Measurements from ENCODE around the gene SLC6A6.

The SLC6A6 gene

DNA sequence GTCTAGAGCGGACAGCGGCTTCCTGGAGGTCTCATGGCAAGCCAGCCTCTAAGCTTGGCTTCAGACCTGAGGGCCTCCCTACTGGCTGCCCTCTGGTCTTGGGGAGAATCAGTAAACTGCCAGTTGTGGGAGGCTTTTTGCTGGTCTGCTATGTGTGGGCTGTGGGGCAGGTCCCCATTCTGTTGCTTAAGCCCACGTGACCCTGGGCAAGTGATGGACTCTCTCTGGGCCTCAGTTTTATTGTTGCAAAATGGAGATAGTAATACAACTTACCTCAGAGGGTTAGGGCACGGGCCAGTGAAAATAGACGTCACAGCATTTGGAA is 61.7 kb downstream of the SLC6A6 start:
- in situ Hi-C loops (cut with MboI; ENCODE audit: low sequenced_read_pairs) = loop anchor here (10.0 kb wide), 1 partner anchor 199 kb away; no protein-coding TSS in a partner anchor

DNA sequence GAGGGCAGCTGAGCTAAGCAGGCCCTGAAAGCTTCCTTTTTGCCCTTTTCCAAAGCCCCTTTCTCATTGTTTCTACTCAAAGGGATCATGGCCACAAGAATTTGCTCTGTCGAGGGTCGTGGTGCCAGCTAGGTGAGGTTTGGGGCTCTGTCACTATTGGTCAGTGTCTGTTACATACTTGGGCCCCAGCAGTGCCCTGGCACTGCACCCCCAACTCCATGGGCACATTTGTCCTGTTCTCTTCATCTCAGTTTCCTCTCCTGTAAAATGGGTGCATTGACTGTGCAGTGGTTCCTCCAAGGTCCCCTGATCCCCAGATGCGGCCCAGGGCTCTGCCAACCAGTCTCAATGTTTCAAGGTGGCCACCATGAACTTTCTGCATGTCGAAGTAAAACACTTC is 62.1 kb downstream of the SLC6A6 start:
- in situ Hi-C loops (cut with MboI; ENCODE audit: low sequenced_read_pairs) = loop anchor here (10.0 kb wide), 1 partner anchor 200 kb away; no protein-coding TSS in a partner anchor

DNA sequence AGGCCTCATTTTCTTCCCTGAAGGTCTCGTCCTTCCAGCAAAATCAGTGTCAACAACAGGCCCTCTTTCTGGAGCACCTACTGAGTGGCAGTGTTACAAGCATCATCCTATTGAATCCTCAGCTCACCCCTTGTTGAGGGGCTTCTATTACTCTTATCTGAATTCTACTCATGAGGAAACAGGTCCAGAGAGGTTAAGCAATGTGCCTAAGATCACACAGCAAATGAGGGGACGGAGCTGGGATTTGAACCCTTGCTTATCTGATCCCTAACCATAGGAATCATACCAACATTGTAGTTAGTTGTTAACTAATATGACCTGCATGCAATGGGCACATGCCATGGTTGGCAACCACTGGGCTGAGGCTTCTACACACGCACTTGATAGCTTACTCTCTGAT is 63.0 kb downstream of the SLC6A6 start:
- in situ Hi-C loops (cut with MboI; ENCODE audit: low sequenced_read_pairs) = loop anchor here (10.0 kb wide), 1 partner anchor 201 kb away; no protein-coding TSS in a partner anchor

DNA sequence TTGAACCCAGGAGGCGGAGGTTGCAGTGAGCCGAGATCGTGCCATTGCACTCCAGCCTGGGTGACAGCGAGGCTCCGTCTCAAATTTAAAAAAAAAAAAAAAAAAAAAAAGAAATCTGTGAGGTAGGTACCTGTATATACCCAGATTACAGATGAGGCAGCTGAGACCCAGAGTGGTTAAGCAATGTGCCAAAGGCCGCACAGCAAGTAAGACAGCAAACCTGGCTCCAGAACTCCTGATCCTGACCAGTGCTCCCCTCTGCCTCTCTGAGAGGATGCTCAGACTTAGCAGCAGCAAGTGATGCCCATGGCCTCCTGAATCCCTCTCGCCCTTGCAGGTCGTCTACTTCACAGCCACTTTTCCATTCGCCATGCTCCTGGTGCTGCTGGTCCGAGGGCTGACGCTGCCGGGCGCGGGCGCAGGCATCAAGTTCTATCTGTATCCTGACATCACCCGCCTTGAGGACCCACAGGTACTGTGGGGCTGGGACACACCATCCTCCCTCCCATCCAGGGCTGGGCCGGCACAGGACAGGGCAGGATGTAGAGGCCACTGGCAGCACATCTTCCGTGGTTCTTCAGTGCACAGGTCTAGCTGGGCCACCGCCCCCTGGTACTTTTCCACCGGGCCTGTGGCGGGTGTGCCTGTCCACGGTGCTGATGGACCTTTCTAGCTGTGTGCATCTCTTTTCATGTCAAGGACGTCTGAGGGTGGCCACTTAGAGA is 63.9 kb downstream of the SLC6A6 start:
- in situ Hi-C loops (cut with MboI; ENCODE audit: low sequenced_read_pairs) = loop anchor here (10.0 kb wide), 1 partner anchor 202 kb away; no protein-coding TSS in a partner anchor

DNA sequence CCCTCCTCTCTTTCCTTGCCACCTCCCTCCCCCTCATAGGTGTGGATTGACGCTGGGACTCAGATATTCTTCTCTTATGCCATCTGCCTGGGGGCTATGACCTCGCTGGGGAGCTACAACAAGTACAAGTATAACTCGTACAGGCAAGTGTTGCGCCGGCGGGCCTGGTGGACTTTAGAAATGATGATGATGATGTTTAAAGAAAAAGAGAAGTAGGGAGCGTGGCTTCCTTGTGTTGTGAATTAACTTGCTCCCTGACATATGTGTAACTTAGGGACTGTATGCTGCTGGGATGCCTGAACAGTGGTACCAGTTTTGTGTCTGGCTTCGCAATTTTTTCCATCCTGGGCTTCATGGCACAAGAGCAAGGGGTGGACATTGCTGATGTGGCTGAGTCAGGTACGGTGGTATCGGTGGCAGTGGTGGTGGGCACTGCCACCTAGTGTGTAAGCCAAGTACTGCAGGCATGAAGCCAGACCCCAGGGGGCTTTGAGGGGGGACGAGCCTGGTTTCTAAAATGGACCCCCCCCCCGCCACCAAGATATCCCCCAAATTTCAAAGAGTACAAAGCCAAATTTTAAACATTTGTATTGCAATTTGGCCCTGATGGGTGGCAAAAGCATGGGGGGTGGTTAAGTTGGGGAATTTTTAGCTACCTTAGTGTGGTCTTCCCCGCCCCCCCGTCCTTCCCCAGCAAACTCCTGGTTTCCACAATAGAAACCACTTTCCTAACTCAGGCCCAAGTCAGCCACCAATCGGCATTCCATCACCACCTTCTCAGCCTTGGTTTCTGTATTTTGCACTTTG is 65.6 kb downstream of the SLC6A6 start:
- in situ Hi-C loops (cut with MboI; ENCODE audit: low sequenced_read_pairs) = loop anchor here (10.0 kb wide), 1 partner anchor 203 kb away; no protein-coding TSS in a partner anchor

DNA sequence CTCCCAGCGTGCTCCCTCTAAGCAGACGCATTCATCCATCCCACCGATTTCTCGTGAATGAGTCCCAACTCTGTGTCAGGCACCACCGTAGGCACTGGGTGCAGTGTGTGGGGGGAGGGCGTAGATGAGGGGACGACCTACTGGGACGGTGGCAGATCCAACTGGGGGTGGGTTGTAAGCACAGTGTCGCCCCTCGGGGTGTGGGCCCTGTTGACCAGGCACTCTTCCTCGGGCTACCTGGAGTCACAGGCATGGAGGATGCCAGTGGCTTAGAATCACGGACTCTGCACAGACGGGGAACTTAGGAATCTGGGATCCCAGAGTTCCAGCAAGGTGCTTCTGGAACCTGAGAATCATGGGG is 66.2 kb downstream of the SLC6A6 start:
- in situ Hi-C loops (cut with MboI; ENCODE audit: low sequenced_read_pairs) = loop anchor here (10.0 kb wide), 1 partner anchor 204 kb away; no protein-coding TSS in a partner anchor

DNA sequence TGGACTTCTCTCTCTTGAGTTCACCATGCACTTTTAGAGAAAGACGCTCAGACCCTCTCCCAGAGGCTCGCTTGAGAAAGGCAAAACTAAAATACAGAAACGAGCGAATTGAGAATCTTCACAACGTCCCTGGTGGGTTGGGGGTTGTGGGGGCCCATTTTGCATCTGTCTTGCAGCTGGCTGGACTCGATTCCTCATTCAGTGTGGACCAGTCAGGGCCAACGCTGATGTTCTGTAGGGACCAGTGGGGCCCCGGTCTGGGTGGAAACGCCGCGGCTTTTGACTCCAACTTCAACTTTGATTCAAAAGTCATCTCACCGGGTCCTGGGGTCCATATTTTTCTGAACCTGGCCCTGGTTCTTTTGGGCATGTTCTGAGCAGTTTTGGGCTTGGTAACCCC is 68.1 kb downstream of the SLC6A6 start:
- in situ Hi-C loops (cut with MboI; ENCODE audit: low sequenced_read_pairs) = no loop called here

DNA sequence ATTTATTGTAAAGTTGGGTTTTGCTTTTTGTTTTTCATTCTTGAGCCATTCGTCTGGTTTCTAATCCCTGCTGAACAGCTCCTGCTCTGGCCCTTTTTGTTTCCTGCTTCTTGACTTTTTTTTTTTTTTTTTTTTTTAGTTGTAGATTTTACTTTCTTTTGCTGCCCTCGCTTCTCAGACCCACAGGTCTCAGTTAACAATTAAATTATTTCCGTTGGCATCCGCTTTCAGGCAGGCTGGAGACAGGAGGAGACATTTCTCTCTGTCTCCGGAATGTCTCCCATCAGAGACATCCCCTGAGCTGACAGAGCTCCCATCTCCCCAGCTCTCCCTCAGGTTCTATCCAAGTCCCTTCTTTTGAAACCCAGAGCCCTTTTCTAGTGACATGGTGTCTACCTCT is 68.6 kb downstream of the SLC6A6 start:
- in situ Hi-C loops (cut with MboI; ENCODE audit: low sequenced_read_pairs) = no loop called here

DNA sequence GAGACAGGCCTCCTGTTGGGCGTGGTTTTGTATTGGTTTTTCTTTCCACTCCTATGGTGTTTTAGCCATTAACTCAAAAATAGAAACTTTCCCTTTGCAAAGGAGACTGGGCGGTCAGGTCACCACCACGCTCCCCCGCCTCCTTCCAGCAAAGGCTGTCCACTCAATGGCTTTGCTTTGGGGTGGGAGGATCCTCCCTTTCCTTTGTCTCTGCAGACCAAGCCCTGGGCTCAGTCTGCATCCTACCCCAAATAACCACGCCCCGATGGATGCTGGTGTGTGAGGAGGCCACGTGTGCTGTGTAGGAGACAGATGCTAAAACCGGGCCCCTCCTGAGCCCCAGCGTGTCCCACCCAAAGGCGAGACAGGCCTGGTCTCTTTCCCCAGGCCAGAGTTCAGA is 69.3 kb downstream of the SLC6A6 start:
- in situ Hi-C loops (cut with MboI; ENCODE audit: low sequenced_read_pairs) = no loop called here

DNA sequence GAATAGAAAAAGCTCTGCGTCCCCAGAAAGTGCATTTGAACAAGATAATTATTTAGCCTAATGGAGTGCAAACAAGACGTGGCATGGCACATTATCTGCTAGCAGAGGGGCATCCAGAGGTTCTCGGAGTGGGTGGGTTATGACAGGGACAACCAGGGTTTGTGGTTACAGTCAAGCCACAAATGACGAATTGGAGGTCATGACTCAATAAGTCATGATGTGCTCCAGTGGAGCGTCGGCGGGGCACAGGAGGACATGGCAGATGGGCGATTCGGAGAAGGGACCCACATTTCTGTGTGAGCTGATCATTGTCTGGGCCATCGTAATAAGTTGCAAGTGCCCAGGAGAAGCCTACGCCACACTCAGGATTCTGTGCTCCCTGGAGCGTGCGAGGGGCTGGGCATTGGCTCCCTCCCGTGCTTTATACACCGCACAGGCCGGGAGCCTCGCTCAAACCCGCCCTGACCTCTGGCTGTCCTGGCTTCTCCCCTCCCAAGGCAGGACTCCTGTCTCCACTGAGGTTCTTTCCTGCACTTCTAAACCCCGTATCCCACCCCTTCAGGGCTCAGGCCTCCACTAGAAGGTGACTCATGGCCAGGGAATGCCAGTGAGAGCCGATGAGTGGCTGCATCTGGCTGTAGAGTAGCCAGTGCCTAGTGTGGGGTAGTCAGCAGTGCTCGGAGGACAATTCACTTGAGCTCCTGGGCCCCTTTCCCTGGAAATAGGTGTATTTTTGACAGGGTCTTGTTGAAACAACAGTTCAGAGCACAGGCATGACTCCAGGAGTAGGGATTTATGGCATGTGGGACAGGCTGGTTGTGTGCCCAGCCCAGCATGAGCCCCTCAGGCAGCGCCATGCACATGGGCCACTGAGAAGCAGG is 70.3 kb downstream of the SLC6A6 start:
- in situ Hi-C loops (cut with MboI; ENCODE audit: low sequenced_read_pairs) = no loop called here

DNA sequence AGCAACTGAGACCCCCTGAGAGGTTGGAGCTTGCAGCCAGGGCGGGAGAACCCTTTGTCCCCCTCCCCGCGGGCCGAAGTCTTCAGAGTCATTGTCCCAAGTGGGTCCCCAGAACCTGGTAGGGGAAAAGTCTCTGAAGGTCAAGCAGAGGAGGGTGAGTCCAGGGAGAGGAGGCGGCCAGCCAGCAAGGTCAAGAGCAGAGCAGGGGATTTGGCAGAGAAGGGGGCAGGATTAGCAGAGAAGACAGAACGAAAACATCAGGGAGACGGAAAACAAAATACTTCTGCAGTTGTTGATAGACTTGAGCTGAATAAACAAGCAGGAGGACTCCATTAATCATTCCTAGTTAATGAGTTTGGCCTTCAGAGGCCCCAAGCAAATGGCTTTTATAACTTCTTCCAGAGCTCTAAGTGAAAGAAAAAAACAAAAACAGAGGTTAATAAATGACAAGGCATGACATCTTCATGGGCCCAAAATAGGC is 71.0 kb downstream of the SLC6A6 start:
- in situ Hi-C loops (cut with MboI; ENCODE audit: low sequenced_read_pairs) = no loop called here

DNA sequence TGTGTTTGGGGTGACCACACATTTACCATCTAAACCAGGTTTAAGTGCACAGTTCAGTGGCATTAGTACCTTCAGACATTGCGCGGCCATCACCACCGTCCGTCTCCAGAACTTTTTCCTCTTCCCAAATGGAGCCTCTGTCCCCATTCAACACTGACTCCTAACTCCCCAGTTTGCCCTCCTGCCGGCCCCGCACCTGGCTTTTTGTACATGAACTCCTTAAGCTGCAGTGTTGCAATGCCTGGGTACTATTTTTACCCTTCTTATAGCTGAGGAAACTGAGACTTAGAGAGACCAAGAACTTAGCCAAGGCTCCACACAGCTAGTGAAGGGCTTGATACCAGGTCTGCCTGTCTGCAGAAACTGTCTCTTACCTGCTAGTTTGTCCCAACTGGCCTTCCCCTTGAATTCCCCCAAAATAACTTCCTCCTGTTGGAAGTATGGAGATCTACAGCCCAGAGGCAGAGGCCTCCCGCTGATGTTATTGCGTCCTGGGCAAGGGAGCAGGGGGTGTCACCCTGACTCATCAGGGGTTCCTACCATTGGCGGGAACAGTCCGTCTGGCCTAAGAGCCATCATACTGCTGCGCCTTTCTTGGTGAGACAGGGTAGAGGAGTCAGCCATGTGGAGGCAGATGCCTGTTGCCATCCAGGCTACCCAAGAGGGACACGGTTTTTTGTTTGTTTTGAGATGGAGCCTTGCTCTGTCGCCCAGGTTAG is 72.1 kb downstream of the SLC6A6 start:
- in situ Hi-C loops (cut with MboI; ENCODE audit: low sequenced_read_pairs) = no loop called here

DNA sequence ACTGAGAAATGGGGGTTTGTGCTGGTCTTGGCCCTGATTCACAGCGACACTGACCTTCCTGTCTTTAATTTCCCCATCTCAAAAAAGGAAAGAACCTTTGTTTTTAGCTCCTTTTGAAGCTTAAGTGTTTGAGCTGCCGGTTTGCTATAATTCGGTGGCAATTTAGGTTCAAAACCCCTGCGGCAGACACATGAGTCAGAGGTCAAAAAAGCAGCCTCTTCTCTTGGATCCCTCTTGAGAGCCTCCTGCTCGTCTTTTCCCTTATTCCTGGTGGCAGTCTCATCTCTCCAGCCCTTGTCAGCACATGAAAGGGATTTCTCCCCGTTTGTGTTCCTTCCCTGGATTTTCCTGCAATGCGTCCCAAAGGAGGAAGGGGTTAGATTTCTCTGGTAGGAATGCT is 73.2 kb downstream of the SLC6A6 start:
- in situ Hi-C loops (cut with MboI; ENCODE audit: low sequenced_read_pairs) = no loop called here

DNA sequence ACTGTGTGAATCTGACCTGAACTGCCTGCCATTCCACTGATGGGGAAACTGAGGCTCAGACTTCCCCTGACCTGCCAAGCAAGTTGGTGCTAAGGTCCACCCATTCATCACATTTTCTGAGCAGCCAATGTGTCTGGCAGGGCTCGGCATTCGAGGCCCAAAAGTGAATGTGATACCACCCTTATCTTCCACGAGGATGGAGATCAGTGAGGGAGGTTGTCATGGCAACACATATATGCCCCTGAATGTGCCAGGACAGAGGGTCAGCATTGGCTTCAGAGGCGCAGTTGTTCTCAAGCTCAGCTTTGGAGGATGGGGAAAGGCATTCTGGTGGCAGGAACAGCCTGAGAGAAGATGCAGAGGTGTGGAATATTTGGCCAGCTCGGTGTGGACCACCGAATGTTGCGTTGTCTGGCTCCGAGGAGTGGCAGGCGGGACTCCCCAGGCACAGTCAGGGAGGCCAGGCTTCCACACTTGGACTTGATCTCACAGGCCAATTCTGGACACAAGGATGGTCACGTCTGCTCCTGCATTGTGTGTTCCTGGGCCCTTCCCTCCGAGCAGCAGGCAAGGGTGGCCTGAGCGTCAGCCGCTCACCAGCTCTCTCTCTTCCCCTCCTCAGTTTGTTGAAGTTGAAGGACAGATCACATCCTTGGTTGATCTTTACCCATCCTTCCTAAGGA is 74.3 kb downstream of the SLC6A6 start:
- in situ Hi-C loops (cut with MboI; ENCODE audit: low sequenced_read_pairs) = no loop called here

DNA sequence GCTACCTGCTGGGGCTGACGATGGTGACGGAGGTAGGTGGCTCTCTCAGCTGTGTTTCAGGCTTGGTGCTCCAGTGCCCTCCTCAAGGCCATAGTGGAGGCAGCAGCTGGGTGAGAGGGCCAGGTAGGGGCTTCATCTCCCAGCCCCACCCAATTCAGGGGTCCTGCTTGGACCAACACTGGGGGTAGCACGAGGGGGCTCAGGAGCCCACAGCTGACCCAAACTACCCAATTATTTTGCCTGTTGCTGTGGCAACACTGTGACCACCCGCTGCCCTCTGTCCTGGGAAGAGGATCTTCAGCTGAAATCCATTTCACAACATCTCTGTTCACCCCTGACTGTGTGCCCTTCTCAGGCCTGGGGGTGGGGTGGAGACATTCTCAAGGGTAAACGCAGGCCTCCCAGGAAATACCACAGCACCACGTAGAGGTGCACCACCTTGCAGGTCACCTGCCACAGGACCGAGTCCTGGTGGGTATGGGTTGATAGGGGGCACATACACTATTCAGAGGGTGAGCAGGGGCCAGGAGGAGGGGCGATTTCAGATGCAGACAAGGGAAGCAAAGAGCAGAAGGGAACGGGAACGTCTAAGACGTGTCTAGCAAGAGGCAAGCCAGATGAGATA is 75.0 kb downstream of the SLC6A6 start:
- in situ Hi-C loops (cut with MboI; ENCODE audit: low sequenced_read_pairs) = no loop called here

DNA sequence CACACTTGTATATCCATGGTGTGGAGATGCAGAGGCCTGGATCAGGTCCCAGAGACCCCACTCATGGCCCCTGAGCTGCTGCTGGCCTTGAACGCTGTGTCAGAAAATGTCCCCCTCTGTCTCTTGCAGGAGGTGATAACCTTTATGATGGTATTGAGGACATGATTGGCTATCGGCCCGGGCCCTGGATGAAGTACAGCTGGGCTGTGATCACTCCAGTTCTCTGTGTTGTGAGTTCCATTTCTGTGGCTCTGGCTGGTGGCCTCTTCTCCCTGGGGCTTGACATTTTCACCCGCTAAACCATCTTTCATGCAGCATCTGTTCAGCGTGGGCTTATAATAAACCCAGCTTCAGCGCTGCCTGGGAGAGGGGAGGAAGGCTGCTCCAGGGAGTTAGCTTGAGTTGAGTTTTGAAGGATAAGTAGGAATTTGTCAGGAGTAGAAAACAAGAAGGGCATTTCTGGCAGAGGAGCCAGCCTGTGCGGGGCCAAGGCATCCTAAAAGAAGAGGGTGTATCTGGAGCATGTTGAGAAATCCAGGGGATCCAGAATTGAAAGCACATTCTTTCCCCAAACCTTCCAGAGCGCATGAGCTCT is 76.6 kb downstream of the SLC6A6 start:
- in situ Hi-C loops (cut with MboI; ENCODE audit: low sequenced_read_pairs) = no loop called here

DNA sequence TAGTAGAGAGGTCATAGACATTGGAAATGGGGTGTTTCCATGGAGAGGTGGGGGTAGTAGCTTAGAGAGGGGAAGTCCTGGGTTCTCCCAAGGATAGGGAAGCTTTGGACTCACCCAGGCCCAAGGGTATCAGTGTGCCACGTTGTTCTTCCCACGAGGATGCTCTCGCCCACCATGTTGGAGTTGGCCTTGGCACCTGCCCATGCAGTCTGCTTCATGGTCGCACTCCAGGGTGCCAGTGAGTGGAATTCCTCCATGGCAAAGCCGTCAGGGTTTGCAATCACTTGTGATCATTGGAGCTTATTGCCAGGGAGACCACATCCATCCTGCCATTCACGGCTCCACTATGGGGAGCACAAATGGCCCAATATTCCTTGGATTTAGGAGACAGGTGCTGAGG is 77.2 kb downstream of the SLC6A6 start:
- in situ Hi-C loops (cut with MboI; ENCODE audit: low sequenced_read_pairs) = no loop called here

DNA sequence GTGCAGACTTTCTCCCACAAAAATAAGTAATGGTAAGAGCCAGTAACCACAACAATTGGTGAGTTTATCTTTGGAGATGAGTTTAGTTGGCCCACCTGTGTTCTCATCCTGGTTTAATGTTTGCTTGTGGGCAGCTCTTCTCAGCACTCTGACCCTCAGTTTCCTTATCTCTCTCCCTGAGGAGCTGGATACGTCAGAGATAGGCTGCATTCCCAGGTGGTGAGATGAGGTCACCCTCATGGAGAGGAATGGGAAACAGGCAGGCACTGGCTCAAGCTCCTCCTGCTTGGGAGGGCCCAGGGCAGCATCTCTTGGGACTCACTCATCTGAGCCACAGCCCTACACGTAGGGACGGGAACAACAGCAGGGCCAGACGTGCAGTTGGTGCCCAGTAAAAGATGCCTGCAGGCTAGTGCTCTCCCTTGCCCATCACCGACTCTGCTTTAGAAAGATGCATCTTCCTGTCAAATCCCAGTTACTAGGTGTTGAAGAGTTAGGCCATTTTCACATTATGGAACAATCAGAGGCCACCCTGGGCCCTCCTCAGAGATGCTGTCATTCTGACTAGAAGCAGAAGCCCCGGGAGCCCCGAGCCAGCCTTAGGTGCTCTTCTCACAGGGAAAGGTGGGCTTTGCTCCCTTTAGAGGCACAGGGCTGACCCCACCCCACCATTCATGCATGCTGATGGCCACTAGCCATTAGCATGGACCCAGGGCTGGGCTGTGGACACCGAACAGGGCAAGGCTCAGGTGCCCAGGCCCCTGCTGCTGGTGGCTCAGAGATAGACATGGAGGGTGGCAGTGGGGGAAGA is 78.0 kb downstream of the SLC6A6 start:
- in situ Hi-C loops (cut with MboI; ENCODE audit: low sequenced_read_pairs) = no loop called here

All from HL-60/S4 treated with retinoic acid at 250 ng/mL for 4 days and 3 days (cell line).